Measurements from ENCODE around the gene TRIM66. TPM values are rescaled to one million over a fixed set of nuclear protein-coding genes. Genes with fewer than 3 reads are reported as not detected.

TRIM66 gene
- total RNA-seq, 4 donors from 2014 or later: 1.4 to 12.9 (median 3.1) TPM

GRCh38 chr11:8566613-8567210 lies 115.8 kb downstream of the TRIM66 start:
- no peak for ATAC-seq
- 42 to 49% methylated on average over 5 of the region's 5 CpGs for WGBS, 2 donors (ENCODE audit: low coverage in 1 of 2)
- Histone ChIP-seq H3K27me3 (no peaks in the 10 kb centered on the region), H3K4me1 (peaks cover 0 to 24% (median 0%) of the 10 kb centered on the region in 3 donors), H3K36me3 (no peaks in the 10 kb centered on the region), H3K4me3 (no peak overlapping the region), H3K27ac (no peak overlapping the region), H3K9me3 (no peaks in the 10 kb centered on the region)
- TF ChIP-seq POLR2A (IDR thresholded peaks at IDR 0.05): no peak
- TF ChIP-seq POLR2AphosphoS5 (IDR thresholded peaks at IDR 0.05): no peak
- peak; percentile 50 to 73 (median 67) for TF ChIP-seq CTCF (IDR thresholded peaks at IDR 0.05)
- no peak for TF ChIP-seq EP300 (IDR thresholded peaks at IDR 0.05)

- ATAC-seq: no peak
- Histone ChIP-seq H3K4me1 (peaks cover 0 to 24% (median 0%) of the 10 kb centered on the region in 3 donors), H3K36me3 (no peaks in the 10 kb centered on the region), H3K27me3 (no peaks in the 10 kb centered on the region), H3K9me3 (no peaks in the 10 kb centered on the region), H3K27ac (no peak overlapping the region), H3K4me3 (no peak overlapping the region)
- 51 to 90% methylated on average over 2 of the region's 2 CpGs for WGBS, 2 donors (ENCODE audit: low coverage in 1 of 2)
- no peak for TF ChIP-seq CTCF (IDR thresholded peaks at IDR 0.05)
- TF ChIP-seq POLR2A (IDR thresholded peaks at IDR 0.05): no peak
- TF ChIP-seq POLR2AphosphoS5 (IDR thresholded peaks at IDR 0.05): no peak
- no peak for TF ChIP-seq EP300 (IDR thresholded peaks at IDR 0.05)
These were observed 117.9 kb downstream of the TRIM66 start for GRCh38 chr11:8564526-8564925.

Small RNA genes lying within 50 kb of the gene (small RNA-seq; reads per million reads assigned to genes)
- gene SNORA3A (0 reads per million in 4 donors), gene SNORA3B (2.9 to 8.0 (median 5.4) reads per million in 4 donors)

Other genes with a start within 250 kb of the TRIM66 start
- 10 to 100 TPM; 15.7 to 25.6 (median 21.4) TPM for gene STK33, start 88.4 kb downstream of the TRIM66 start, total RNA-seq
- gene RPL27A, start 127 bp upstream of the TRIM66 start, total RNA-seq: 1,000 to 10,000 TPM in 1 of 4 donors, 100 to 1,000 TPM in 3; 706 to 1,423 (median 903) TPM
- 10 to 100 TPM; 31.5 to 63.9 (median 44.7) TPM for gene AKIP1, start 228.5 kb upstream of the TRIM66 start, total RNA-seq

All from gastroesophageal sphincter (tissue), 4 donors.